ENCODE results near the gene USO1.

- no peak for TF ChIP-seq CTCF (conservative IDR thresholded peaks at IDR 0.05)
- TF ChIP-seq ZFX (IDR thresholded peaks at IDR 0.05): no peak
Observed at GRCh38 chr4:75675004-75675531, 49.3 kb upstream of the USO1 start.
